ENCODE measurements around the gene C3orf70. TPM values are rescaled to one million over a fixed set of nuclear protein-coding genes. Genes with fewer than 3 reads are reported as not detected.

The C3orf70 gene
- total RNA-seq, 2 donors from 2014 or later: 0.04 TPM; not detected in 1

DNA sequence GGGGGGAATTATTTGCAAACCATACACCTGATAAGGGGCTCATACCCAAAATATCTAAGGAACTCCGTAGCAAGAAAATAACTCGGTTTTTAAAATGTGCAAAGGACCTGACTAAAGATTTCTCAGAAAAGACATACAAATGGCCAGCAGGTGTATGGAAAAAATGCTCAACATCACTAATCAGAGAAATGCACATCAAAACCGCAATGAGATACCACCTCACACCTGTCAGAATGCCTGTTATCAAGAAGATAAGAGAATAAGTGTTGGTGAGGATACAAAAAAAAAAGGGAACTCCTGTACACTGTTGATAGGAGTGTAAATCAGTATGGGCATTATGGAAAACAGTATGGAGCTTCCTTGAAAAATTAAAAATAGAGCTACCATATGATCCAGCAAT lies 89.4 kb downstream of the C3orf70 start:
- no peak for ATAC-seq (replicated peaks)
- Mint-ChIP-seq H3K36me3 (ENCODE audit: low read depth) (no peaks in the 10 kb centered on the region), H3K27ac (no peak overlapping the region), H3K4me3 (no peak overlapping the region), H3K9me3 (peaks cover 8% of the 10 kb centered on the region), H3K4me1 (no peaks in the 10 kb centered on the region), H3K27me3 (no peaks in the 10 kb centered on the region)

DNA sequence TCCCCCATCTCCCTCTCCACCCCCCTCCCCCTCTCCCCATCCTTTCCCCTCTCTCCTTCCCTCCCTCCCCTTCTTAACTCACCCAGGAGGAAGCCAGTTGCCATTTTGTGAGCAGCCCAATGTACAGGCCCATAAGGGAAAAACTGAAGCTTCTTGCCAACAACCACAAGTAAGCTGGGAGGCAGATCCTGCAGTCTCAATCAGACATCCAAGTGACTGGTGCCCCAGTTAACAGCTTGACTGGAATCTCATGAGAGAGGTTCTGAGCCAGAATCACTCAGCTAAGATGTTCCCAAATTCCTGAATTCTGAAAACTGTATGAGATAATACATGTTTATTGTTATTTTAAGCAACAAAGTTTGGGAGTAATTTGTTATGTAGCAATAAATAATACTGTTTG lies 90.7 kb downstream of the C3orf70 start:
- Mint-ChIP-seq H3K27ac (no peak overlapping the region), H3K4me3 (no peak overlapping the region), H3K9me3 (peaks cover 13% of the 10 kb centered on the region), H3K36me3 (ENCODE audit: low read depth) (no peaks in the 10 kb centered on the region), H3K4me1 (no peaks in the 10 kb centered on the region), H3K27me3 (no peaks in the 10 kb centered on the region)
- ATAC-seq (replicated peaks): no peak

DNA sequence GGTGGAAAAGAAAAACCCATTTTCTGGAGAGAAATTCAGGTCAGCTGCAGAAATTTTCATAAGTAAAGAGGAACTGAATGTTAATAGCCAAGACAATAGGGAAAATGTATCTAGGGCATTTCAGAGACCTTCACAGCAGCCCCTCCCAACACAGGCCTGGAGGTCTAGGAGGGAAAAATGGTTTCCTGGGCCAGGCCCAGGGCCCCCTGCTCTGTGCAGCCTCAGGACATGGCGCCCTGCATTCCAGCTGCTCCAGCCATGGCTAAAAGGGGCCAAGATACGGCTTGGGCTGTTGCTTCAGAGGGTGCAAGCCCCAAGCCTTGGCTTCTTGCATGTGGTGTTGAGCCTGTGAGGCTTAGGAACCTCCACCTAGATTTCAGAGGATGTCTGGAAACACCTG lies 92.2 kb downstream of the C3orf70 start:
- Mint-ChIP-seq H3K4me3 (no peak overlapping the region), H3K9me3 (peaks cover 21% of the 10 kb centered on the region)
- ATAC-seq (replicated peaks): no peak

DNA sequence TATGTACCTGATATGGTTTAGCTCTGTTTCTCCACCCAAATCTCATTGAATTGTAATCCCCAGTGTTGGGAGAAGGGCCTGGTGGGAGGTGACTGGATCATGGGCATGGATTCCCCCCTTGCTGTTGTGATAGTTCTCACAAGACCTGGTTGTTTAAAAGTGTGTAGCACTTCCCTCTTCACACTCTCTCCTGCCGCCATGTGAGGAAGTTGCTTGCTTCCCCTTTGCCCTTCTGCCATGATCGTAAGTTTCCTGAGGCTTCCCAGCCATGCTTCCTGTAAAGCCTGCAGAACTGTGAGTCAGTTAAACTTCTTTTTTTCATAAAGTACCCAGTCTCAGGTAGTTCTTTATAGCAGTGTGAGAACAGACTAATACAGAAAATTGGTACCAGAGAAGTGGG lies 93.1 kb downstream of the C3orf70 start:
- Mint-ChIP-seq H3K4me1 (no peaks in the 10 kb centered on the region), H3K4me3 (no peak overlapping the region)

More for the DNA sequence above, 92.2 kb downstream of the C3orf70 start:
- H3K27ac Mint-ChIP-seq: no peak overlapping the region
- no peaks in the 10 kb centered on the region for H3K27me3 Mint-ChIP-seq
- no peaks in the 10 kb centered on the region for H3K4me1 Mint-ChIP-seq
- no peaks in the 10 kb centered on the region for H3K36me3 Mint-ChIP-seq (ENCODE audit: low read depth)

DNA sequence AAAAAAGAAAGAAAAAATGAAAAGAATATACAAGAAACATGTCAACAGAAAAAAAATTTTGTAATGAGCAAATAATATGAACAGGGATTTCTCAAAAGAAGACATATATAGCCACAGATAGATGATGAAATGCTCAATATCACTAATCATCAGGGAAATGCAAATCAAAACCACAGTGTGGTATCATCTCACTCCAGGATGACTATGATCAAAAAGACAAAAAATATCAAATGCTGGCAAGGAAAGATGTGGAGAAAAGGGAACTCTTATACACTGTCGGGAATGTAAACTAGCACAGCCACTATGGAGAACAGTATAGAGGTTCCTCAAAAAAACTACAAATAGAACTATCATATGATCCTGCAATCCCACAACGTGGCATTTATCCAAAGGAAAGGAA lies 94.1 kb downstream of the C3orf70 start:
- H3K4me3 Mint-ChIP-seq: no peak overlapping the region
- no peak for ATAC-seq (replicated peaks)

More for the DNA sequence above, 93.1 kb downstream of the C3orf70 start:
- Mint-ChIP-seq H3K36me3 (ENCODE audit: low read depth) (peaks cover under 1% of the 10 kb centered on the region), H3K9me3 (peaks cover 27% of the 10 kb centered on the region), H3K27me3 (no peaks in the 10 kb centered on the region), H3K27ac (no peak overlapping the region)
- no peak for ATAC-seq (replicated peaks)

DNA sequence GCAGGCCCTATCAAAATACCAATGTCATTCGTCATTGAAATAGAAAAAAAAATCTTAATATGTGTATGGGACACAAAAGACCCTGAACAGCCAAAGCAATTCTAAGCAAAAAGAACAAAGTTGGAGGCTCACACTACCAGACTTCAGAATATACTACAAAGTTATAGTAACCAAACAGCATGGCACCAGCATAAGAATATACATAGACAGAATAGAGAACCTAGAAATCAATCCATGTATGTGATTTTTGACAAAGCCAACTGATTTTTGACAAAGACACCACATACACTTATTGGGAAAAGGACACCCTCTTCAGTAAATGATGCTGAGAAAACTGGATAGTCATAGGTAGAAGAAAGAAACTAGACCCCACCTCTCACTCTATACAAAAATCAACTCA lies 95.0 kb downstream of the C3orf70 start:
- Mint-ChIP-seq H3K27me3 (no peaks in the 10 kb centered on the region), H3K27ac (no peak overlapping the region), H3K4me1 (no peaks in the 10 kb centered on the region), H3K4me3 (no peak overlapping the region), H3K36me3 (ENCODE audit: low read depth) (peaks cover 19% of the 10 kb centered on the region), H3K9me3 (peaks cover 32% of the 10 kb centered on the region)
- ATAC-seq (replicated peaks): no peak

More for the DNA sequence above, 94.1 kb downstream of the C3orf70 start:
- H3K4me1 Mint-ChIP-seq: no peaks in the 10 kb centered on the region
- no peaks in the 10 kb centered on the region for H3K27me3 Mint-ChIP-seq
- H3K27ac Mint-ChIP-seq: no peak overlapping the region
- H3K9me3 Mint-ChIP-seq: peaks cover 32% of the 10 kb centered on the region
- peaks cover 10% of the 10 kb centered on the region for H3K36me3 Mint-ChIP-seq (ENCODE audit: low read depth)

DNA sequence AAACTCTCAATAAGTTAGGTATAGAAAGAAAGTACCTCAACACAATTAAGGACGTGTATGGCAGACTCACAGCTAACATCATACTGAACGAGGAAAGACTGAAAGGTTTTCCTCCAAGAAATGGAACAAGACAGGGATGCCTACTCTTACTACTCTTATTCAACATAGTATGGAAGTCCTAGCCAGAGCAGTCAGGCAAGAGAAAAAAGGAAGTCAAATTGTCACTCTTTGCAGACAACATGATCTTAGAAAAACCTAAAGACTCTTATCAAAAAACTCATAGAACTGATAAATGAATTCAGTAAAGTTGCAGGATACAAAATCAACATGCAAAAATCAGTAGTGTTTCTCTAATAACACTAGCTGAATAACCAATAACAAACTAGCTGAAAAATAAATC lies 96.0 kb downstream of the C3orf70 start:
- H3K4me1 Mint-ChIP-seq: no peaks in the 10 kb centered on the region
- H3K27me3 Mint-ChIP-seq: no peaks in the 10 kb centered on the region
- peaks cover 29% of the 10 kb centered on the region for H3K36me3 Mint-ChIP-seq (ENCODE audit: low read depth)
- H3K27ac Mint-ChIP-seq: no peak overlapping the region
- ATAC-seq (replicated peaks): no peak
- peaks cover 37% of the 10 kb centered on the region for H3K9me3 Mint-ChIP-seq
- no peak overlapping the region for H3K4me3 Mint-ChIP-seq

DNA sequence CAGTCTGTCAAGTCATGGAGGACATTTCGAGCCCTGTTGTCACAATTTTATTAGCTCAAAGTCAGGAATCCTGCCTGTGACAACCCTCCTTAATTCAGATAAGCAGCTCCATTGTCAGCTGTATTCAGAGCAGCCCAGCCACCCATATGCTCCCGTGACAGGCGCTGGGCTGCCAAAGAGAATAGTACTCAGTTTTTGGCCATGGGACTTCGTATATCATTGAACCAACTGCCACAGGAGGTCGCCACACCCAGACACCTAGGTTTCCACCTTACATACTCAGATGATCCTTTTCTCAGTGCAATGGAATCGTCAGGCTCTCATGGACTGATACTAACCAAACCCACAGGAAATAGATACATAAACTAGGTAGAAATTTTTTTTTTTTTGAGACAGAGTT lies 100.2 kb downstream of the C3orf70 start:
- Mint-ChIP-seq H3K4me3 (no peak overlapping the region), H3K27ac (no peak overlapping the region), H3K36me3 (ENCODE audit: low read depth) (peaks cover 71% of the 10 kb centered on the region), H3K27me3 (no peaks in the 10 kb centered on the region), H3K9me3 (peaks cover 30% of the 10 kb centered on the region), H3K4me1 (no peaks in the 10 kb centered on the region)
- ATAC-seq (replicated peaks): no peak

DNA sequence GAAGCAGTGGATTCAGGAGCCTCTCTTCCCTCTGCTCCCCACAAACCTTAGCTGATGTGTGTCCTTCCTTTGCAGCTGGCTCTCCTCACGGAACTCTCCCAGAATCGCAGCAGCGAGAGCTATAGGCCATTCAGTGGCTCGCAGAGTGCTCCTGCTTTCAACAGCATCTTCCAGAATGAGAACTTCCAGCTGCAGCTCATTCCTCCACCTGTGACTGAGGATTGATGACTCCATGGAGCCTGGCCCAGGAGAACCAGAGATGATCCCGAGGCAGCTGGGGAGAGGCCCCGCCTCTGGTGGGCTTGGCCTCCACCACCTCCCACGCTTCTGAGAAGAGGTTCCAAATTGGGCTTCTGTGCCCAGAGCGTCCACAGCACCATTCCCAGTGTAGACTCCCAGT lies 101.1 kb downstream of the C3orf70 start:
- ATAC-seq (replicated peaks): no peak
- no peaks in the 10 kb centered on the region for H3K27me3 Mint-ChIP-seq
- H3K27ac Mint-ChIP-seq: no peak overlapping the region
- peaks cover 80% of the 10 kb centered on the region for H3K36me3 Mint-ChIP-seq (ENCODE audit: low read depth)
- no peaks in the 10 kb centered on the region for H3K4me1 Mint-ChIP-seq
- peaks cover 26% of the 10 kb centered on the region for H3K9me3 Mint-ChIP-seq
- H3K4me3 Mint-ChIP-seq: no peak overlapping the region

DNA sequence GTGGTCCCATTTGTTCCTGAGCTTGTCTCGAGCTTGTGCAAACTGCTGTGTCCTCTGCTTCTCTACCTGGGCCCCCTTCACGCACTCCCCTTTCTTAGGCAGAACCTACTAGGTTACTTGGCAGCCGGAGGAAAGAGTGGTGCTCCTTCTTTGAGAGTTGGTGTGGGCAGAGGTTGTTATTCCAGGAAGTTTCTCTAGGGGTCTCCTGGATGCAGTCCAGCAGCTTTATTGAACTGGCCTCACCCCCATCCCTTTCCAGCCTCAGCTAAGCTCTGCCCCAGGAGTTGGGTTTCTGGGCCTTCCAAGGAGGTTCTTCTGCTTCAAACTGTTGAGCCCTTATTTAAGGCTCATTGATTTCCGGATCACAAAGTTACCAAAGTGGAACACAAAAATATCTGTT lies 103.2 kb downstream of the C3orf70 start:
- no peak for ATAC-seq (replicated peaks)
- no peak overlapping the region for H3K4me3 Mint-ChIP-seq
- H3K4me1 Mint-ChIP-seq: no peaks in the 10 kb centered on the region
- no peaks in the 10 kb centered on the region for H3K27me3 Mint-ChIP-seq
- H3K27ac Mint-ChIP-seq: no peak overlapping the region
- H3K36me3 Mint-ChIP-seq (ENCODE audit: low read depth): peaks cover 94% of the 10 kb centered on the region
- H3K9me3 Mint-ChIP-seq: peaks cover 15% of the 10 kb centered on the region

DNA sequence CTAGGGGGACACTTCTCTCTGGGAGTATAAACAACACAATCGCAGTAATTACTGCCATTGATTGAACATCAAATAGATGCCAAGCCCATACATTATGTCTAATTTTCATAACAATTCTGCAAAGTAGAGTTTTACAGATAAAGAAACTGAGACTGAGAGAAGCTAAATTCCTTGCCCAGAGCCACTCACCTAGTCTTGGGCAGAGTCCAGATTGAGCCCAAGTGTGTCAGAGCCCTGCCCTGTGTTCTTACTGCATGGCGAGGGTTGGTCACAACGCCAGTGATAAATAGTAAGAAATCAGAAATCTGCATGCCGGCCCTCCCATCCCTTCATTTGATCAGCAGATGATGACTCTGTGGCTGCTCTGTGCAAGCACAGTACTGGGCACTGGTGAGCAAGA lies 106.3 kb downstream of the C3orf70 start:
- Mint-ChIP-seq H3K27me3 (no peaks in the 10 kb centered on the region), H3K4me1 (no peaks in the 10 kb centered on the region), H3K27ac (no peak overlapping the region), H3K4me3 (no peak overlapping the region), H3K9me3 (peaks cover 3% of the 10 kb centered on the region), H3K36me3 (ENCODE audit: low read depth) (peaks cover 84% of the 10 kb centered on the region)
- ATAC-seq (replicated peaks): no peak

DNA sequence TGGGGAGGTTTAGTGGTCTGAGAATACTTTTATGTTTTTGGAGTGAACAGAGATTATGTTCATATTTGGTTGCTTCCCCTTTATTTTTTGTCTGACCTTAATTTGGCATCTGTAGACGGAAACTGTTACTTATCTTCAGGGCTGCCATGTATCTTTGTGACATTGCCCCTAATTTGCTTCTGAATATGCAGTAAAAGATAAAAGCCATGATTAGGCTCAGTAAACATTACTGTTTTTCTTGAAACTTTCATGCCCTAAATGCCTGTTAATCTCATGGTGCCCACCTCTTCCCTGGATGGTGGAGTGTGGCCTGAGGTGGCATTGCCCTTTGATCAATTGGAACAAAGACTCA lies 106.7 kb downstream of the C3orf70 start:
- H3K4me1 Mint-ChIP-seq: no peaks in the 10 kb centered on the region
- no peak overlapping the region for H3K4me3 Mint-ChIP-seq
- ATAC-seq (replicated peaks): no peak
- H3K27ac Mint-ChIP-seq: no peak overlapping the region
- H3K27me3 Mint-ChIP-seq: no peaks in the 10 kb centered on the region
- H3K36me3 Mint-ChIP-seq (ENCODE audit: low read depth): peaks cover 79% of the 10 kb centered on the region
- H3K9me3 Mint-ChIP-seq: peaks cover 2% of the 10 kb centered on the region

DNA sequence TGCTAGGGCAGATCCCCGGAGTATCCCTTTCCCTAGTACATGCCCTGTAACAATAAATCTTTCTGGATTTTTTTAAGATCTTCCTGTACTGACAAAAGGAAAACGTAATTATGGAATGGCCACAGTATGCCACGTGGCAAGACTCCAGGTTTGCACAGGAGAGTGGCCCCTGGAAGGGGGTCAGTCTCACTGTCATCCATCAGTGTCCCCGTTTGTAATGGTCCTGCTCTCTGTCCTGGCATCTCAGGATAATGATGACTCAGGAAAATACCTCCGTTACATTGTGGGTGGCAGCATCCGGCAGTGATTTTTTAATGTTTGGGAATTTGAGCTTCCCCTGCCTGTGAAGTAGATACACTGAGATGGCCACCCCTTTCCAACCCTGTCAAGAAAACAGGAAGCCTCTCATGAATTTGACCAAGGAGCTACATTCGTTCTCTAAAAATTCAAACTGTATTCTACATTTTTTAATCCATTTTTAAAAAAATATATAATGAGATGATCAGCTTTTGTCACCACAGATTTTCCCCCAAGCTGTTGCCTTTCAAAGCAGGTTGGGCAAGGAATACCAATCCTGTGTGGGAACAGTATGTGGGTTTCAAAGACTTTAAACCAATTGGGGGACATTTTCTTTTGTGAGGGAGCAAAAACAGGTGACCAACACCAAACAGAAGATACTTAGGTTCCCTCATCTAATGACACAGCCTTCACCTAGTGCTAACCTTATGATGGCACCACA lies 110.4 kb downstream of the C3orf70 start:
- ATAC-seq (replicated peaks): no peak
- Mint-ChIP-seq H3K27me3 (no peaks in the 10 kb centered on the region), H3K9me3 (peaks cover 2% of the 10 kb centered on the region), H3K27ac (no peak overlapping the region), H3K36me3 (ENCODE audit: low read depth) (peaks cover 43% of the 10 kb centered on the region), H3K4me1 (no peaks in the 10 kb centered on the region), H3K4me3 (no peak overlapping the region)

DNA sequence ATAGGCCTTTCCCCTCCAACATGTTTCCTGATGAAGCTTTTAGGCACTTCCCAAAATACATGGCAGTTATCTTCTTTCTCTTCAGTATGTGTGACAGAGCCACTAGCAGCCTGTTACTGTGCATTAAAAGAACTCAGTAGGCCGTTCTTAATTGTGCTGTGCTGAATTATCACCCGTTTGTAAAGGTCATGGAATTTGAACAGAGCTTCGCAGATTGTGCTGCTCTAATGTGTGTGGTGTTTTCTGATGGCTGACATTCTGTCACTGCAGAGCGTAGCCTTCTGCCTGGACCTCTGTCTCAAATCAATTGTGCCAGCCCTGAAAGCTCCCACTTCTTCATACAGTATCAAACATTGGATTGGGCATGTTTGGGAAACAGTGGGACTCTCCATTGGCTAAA lies 111.3 kb downstream of the C3orf70 start:
- Mint-ChIP-seq H3K27ac (no peak overlapping the region), H3K9me3 (peaks cover 6% of the 10 kb centered on the region), H3K36me3 (ENCODE audit: low read depth) (peaks cover 33% of the 10 kb centered on the region), H3K27me3 (no peaks in the 10 kb centered on the region), H3K4me1 (no peaks in the 10 kb centered on the region), H3K4me3 (no peak overlapping the region)
- ATAC-seq (replicated peaks): no peak

DNA sequence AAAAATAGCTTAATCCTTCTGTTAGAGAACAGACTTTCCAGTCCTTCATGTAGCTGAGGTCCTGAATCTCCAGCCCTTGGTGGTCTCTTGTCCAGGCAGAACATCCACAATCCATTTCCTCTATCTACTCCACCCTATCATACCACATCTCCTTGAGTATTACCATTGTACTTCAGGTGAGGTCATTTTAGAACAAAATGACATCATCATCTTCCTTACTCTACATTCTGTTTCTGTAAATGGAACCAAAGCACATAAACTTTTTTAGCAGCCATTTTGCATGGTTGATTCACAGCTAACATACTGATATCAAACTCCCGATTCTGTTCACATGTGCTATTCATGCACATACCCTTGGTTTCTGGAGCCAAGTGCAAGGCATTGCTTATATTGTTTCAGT lies 112.4 kb downstream of the C3orf70 start:
- peaks cover 6% of the 10 kb centered on the region for H3K9me3 Mint-ChIP-seq
- ATAC-seq (replicated peaks): no peak
- H3K36me3 Mint-ChIP-seq (ENCODE audit: low read depth): peaks cover 31% of the 10 kb centered on the region
- no peak overlapping the region for H3K4me3 Mint-ChIP-seq
- no peaks in the 10 kb centered on the region for H3K27me3 Mint-ChIP-seq
- no peaks in the 10 kb centered on the region for H3K4me1 Mint-ChIP-seq
- H3K27ac Mint-ChIP-seq: no peak overlapping the region

DNA sequence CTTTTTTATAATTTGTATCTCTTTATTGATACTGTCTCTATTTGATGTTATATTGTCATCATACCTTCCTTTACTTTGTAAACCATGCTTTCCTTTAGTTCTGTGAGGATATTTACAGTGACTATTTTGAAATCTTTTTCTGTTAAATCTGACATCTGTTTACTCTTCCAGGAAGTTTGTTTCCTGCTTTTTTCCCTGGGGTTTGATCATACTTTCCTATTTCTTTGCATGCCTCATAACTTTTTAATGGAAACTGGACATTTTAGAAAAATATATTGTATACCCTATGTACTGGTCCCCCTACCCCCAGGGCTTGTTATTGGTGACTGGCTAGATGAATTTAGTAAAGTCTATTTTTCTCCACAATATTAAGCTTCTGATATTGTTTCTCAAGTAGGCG lies 115.1 kb downstream of the C3orf70 start:
- Mint-ChIP-seq H3K27ac (no peak overlapping the region), H3K27me3 (no peaks in the 10 kb centered on the region)

More for the DNA sequence above, 115.1 kb downstream of the C3orf70 start:
- no peak for ATAC-seq (replicated peaks)
- peaks cover 7% of the 10 kb centered on the region for H3K4me1 Mint-ChIP-seq
- H3K9me3 Mint-ChIP-seq: peaks cover 17% of the 10 kb centered on the region
- H3K36me3 Mint-ChIP-seq (ENCODE audit: low read depth): peaks cover 38% of the 10 kb centered on the region
- no peak overlapping the region for H3K4me3 Mint-ChIP-seq
